Lower leg skin (tissue), 3 donors: Measurements from ENCODE around the gene GNG11.

ENCODE experiments used
- POLR2A ChIP-seq, 2 donors: fragments of 450-650 bp; IDR thresholded peaks; one replicate each; pipeline ENCODE4 v1.6.1; 2016 to 2017; ENCODE audit warnings: antibody characterized with exemption in 2 of 2, mild to moderate bottlenecking in 1 of 2, moderate library complexity in 1 of 2
- TF ChIP-seq, protein P1 (sequence below), 3 donors: fragments of 450-650 bp; IDR thresholded peaks; one replicate each; pipeline ENCODE4 v1.5.1; 2016; ENCODE audit warnings: antibody characterized with exemption in 3 of 3, mild to moderate bottlenecking in 3 of 3, moderate library complexity in 2 of 3

DNA sequence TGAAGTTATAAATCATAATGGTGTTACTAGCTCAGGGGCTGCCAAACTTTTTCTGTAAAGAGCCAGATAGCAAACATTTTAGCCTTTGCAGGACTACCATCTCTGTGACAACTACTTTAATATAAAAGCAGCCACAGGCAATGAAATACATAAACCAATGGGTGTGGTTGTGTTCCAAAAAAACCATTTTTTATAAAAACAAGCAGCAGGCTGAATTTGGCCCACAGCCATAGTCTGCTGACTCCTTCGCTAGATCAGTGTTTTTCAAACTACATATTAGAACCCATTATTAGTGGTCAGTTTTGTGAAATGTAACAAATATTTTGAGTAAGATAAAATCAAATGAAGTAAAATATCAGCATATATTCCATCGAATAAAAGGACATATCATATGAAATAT, 13.6 kb downstream of the GNG11 start:
- TF ChIP-seq, protein P1, sequence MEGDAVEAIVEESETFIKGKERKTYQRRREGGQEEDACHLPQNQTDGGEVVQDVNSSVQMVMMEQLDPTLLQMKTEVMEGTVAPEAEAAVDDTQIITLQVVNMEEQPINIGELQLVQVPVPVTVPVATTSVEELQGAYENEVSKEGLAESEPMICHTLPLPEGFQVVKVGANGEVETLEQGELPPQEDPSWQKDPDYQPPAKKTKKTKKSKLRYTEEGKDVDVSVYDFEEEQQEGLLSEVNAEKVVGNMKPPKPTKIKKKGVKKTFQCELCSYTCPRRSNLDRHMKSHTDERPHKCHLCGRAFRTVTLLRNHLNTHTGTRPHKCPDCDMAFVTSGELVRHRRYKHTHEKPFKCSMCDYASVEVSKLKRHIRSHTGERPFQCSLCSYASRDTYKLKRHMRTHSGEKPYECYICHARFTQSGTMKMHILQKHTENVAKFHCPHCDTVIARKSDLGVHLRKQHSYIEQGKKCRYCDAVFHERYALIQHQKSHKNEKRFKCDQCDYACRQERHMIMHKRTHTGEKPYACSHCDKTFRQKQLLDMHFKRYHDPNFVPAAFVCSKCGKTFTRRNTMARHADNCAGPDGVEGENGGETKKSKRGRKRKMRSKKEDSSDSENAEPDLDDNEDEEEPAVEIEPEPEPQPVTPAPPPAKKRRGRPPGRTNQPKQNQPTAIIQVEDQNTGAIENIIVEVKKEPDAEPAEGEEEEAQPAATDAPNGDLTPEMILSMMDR (IDR thresholded peaks at IDR 0.05), result no peak
- no peak for TF ChIP-seq POLR2A (IDR thresholded peaks at IDR 0.05)
